BJ (cell line): ENCODE measurements around the gene DHX16. TPM values are rescaled to one million over a fixed set of nuclear protein-coding genes. Genes with fewer than 3 reads are reported as not detected.

ENCODE experiments used
- CTCF ChIA-PET: fragments of 350-600 bp; formaldehyde crosslinking; extraction: SDS; loops from one replicate; lab custom pipeline; 2021; ENCODE audit warnings: antibody characterized with exemption, inconsistent platforms; lab: Yijun Ruan, JAX
- POLR2A ChIA-PET: fragments of 300-600 bp; sonication (Branson Sonifier 250); formaldehyde crosslinking; extraction: SDS; loops from one replicate; lab custom pipeline; 2021; ENCODE audit warnings: antibody characterized with exemption; lab: Charles Lee
- DNase-seq: peaks from one replicate; pipeline ENCODE4 v3.0.0-alpha.2; 2011; ENCODE audit warnings: low read depth
- H3K27me3 ChIP-seq: 2 replicates; pipeline ENCODE4 v1.6.0; 2011; ENCODE audit warnings: low read length; ENCODE audit not compliant: control insufficient read depth, insufficient read depth
- H3K36me3 ChIP-seq: 2 replicates; pipeline ENCODE4 v1.5.1; 2011; ENCODE audit warnings: low read length; ENCODE audit not compliant: control insufficient read depth, insufficient read depth
- H3K4me3 ChIP-seq: 2 replicates; pipeline ENCODE4 v1.5.1; 2011; ENCODE audit warnings: low read depth, mild to moderate bottlenecking, control low read depth, low read length
- polyA plus RNA-seq: library from polyadenylated mRNA; depleted of rRNA; stranded (reverse); fragments of >200 nt; gene quantifications from 2 replicates; pipeline ENCODE4 v1.2.3, GENCODE V29; 2011
- TF ChIP-seq, protein P1 (sequence below): IDR thresholded peaks from 2 replicates; pipeline ENCODE4 v1.5.1; 2011; ENCODE audit warnings: low read depth, mild to moderate bottlenecking, control low read depth, inconsistent platforms, low read length, moderate library complexity; ENCODE audit not compliant: insufficient read depth

The DHX16 gene
- polyA plus RNA-seq, 1 experiment: 44.5 TPM

DNA sequence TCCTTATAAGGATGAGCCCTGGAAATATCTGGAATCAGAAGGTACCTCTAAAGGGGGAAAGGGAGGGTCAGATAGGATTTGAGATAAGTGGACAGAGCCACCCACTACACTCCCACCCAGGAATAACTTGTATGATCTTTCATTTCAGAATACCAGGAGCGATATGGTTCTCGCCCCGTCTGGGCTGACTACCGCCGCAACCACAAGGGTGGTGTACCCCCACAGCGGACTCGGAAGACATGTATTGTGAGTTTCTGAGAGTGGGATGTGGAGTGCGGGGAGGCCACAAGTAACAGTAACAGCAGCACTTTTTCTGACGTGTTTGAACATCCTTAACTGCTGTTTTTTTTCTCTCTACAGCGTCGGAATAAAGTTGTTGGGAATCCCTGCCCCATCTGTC lies 53.2 kb downstream of the DHX16 start:
- TF ChIP-seq, protein P1, sequence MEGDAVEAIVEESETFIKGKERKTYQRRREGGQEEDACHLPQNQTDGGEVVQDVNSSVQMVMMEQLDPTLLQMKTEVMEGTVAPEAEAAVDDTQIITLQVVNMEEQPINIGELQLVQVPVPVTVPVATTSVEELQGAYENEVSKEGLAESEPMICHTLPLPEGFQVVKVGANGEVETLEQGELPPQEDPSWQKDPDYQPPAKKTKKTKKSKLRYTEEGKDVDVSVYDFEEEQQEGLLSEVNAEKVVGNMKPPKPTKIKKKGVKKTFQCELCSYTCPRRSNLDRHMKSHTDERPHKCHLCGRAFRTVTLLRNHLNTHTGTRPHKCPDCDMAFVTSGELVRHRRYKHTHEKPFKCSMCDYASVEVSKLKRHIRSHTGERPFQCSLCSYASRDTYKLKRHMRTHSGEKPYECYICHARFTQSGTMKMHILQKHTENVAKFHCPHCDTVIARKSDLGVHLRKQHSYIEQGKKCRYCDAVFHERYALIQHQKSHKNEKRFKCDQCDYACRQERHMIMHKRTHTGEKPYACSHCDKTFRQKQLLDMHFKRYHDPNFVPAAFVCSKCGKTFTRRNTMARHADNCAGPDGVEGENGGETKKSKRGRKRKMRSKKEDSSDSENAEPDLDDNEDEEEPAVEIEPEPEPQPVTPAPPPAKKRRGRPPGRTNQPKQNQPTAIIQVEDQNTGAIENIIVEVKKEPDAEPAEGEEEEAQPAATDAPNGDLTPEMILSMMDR: no peak
- H3K36me3 ChIP-seq: peaks cover 15% of the 10 kb centered on the region
- ChIA-PET POLR2A (no interaction called here), CTCF (interaction anchor here (1.6 kb wide), 1 partner anchor 53 kb away, joined by 3 read pairs; the partner anchor contains the start of gene DHX16)
- no peak overlapping the region for H3K4me3 ChIP-seq
- H3K27me3 ChIP-seq: no peaks in the 10 kb centered on the region
- DNase-seq: no peak

DNA sequence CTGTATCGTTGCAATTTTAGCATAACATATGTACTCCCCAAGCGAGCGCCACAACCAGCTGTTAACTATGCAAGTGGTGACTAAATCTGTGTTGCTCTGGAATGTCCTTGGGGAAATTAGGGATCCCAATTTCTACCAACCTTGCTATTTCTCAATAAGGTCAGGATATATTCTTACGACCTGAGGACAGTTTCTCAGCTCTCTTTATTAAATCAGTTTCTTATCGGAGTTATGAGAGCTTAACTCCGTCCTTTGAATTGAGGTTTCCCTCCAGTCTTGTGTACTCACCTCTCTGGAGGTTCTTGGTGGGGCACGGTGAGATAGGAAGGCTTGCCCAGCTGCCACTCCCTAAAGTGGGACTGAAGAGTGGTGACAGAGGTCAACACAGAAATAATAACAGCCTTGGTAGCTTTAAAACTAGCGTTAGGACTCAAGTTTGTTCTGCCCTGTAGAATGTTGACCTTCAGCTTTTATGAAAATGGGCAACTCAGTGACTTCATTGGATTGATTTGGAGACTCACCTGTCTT lies 54.5 kb downstream of the DHX16 start:
- POLR2A ChIA-PET: interaction anchor here (1.3 kb wide), 1 partner anchor 99 kb away, joined by 3 read pairs; the partner anchor contains the start of gene MDC1
- peaks cover 15% of the 10 kb centered on the region for H3K36me3 ChIP-seq
- DNase-seq: no peak
- peak overlapping the region; percentile 62 for H3K4me3 ChIP-seq
- no peaks in the 10 kb centered on the region for H3K27me3 ChIP-seq
- CTCF ChIA-PET: interaction anchor here (0.6 to 2.0 kb wide), 4 partner anchors 54 to 105 kb away, joined by 3 to 6 read pairs (median 3); partner anchors contain the start of gene DHX16
- TF ChIP-seq, protein P1: no peak

DNA sequence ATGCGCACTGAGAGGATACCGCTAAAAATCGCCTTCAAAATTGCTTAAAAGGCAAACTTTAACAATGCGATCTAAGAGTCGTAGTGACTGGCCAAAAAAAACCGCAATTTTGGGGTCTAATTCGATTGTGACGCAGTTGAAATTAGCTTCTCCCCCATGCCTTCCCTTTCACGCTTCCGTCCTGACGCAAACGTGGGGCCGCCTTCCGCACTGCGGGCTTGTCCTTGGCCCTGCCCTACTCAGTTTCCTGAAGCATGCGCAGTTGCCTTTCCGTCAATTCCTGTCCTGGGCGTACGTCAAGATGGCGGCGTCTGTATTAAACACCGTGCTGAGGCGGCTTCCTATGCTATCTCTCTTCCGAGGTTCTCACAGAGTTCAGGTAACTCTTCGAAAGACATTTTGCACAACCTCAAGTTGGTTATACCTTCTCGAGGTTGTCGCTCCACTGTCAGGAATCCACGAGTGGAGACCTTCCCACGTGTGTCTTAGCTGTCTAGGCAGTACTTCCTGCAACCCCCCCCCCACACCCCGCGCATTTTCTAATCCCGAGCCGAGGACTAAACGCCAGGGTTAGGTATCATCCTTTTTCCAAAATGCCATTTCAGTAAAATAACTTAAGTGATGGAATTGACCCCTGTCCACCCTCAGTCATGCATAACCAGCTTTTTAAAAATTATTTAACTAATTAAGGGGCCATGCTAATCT lies 55.1 kb downstream of the DHX16 start, which contains the start of gene MRPS18B:
TSS of gene MRPS18B (plus strand) at position 276 of the 705 bp plus-strand sequence. CDS start at position 302, 26 bp downstream.
- no peaks in the 10 kb centered on the region for H3K27me3 ChIP-seq
- TF ChIP-seq, protein P1: no peak
- H3K4me3 ChIP-seq: peak within 1 kb of the TSS; percentile 87
- POLR2A ChIA-PET: interaction anchor here (0.6 to 1.3 kb wide), 2 partner anchors 99 to 164 kb away, joined by 3 to 4 read pairs; partner anchors contain the start of gene MDC1
- CTCF ChIA-PET: interaction anchor here (0.6 to 2.0 kb wide), 5 partner anchors 18 to 146 kb away, joined by 3 to 6 read pairs (median 3); partner anchors contain the start of gene DHX16
- DNase-seq: peak; percentile 94
- H3K36me3 ChIP-seq: peaks cover 12% of the 10 kb centered on the region

DNA sequence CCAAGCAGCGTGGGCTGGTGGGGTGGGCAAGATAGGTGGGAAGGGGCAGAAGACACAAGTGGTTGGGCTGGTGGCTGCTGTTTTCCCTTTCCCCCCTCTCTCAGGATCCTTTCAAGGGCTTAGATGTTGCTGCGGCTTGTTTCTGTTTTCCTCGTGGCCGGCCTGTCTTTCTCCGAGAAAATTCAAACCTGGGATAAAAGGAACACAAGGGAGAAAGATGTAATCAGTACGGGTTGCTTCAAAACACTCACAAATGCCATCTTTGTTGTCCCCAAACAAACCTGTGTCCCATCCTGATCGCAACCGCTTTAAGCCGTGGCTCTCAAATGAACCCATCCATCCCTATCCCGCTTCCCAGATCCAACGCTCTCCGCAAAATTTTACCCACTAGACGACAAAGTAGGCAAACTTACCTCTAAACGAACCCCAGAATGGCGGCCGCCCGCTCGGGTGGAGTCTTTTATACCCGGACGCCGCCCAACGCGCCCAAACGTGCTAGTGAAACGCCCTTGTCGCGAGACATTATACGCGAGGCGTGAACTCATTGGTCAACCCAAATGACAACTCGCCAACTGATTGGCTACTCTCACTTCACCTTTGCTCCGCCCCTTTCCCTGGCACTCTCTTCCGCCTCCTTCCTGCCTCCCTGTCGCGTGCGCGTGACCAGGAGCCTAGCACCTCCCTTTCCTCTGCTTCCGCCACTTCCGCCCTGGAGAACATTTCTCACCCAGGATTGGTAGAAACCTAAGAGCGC lies 55.8 kb downstream of the DHX16 start, which contains the start of gene PPP1R10:
TSS of gene PPP1R10 (minus strand) at position 433 of the 754 bp plus-strand sequence. CDS start 7,299 bp downstream, outside the sequence.
- POLR2A ChIA-PET: interaction anchor here (1.3 kb wide), 1 partner anchor 100 kb away, joined by 3 read pairs; the partner anchor contains the start of gene MDC1
- no peaks in the 10 kb centered on the region for H3K27me3 ChIP-seq

More for the DNA sequence above, 55.8 kb downstream of the DHX16 start, which contains the start of gene PPP1R10:
- Histone ChIP-seq H3K36me3 (peaks cover 10% of the 10 kb centered on the region), H3K4me3 (peak within 1 kb of the TSS; percentile 87)
- peak; percentile 100 for DNase-seq
- TF ChIP-seq, protein P1: no peak
- CTCF ChIA-PET: interaction anchor here (2.0 kb wide), 1 partner anchor 106 kb away, joined by 6 read pairs; no protein-coding TSS in a partner anchor
